RPMI8226 (cell line): ENCODE results near the gene TCFL5.
"Not testable (repeated sequence)": the region's sequence is repeated elsewhere in the genome, so short reads cannot be mapped to it uniquely, and the experiment has no call there.

ENCODE experiments used
- DNase-seq: peaks from one replicate; pipeline ENCODE4 v3.0.0-alpha.2; 2015

The TCFL5 gene

GRCh38 chr20:62879275-62880146 lies 17.9 kb upstream of the TCFL5 start:
- no peak for DNase-seq

DNA sequence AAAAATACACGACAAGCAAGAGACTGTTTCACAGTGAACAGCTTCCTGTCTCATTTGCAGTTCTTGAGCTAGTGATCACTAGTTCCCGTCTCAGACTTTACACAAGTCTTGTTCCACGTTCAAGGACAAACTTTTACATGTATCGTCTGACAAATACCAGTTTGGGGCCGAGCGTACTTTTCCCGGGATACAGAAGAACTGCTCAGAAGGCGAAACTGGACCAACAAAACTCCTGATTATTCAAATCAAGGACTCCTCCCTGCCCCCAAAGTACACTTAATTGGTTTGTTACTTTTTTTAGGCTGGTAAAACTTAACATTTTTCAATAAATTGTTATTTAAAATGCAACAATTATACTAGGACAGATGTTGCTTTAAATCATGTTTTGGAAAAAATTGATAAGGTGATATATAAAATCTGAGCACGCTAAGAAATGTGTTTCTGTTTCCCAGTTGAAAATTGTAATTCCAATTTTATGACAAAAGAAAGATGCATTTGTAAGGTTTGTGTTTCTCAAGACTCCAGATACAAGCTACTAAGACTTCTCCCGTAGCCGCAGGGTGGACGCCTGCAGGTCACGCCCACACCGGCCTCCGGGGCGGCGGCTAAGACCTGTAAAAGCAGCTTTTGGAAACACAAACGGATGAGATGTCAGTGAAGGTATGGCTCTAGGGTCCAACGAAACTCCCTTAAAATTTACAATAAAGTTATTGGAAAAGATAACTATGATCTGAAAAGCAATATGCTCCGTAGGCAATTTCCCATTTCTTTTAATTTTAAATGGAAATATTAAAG lies 16.8 kb upstream of the TCFL5 start:
- no peak for DNase-seq

- DNase-seq, result no peak
Observed at GRCh38 chr20:62876902-62877816, 15.5 kb upstream of the TCFL5 start.

GRCh38 chr20:62876501-62876901 lies 14.9 kb upstream of the TCFL5 start:
- DNase-seq, result no peak

- peak; percentile 33 for DNase-seq
Observed at GRCh38 chr20:62875419-62876361, 14.1 kb upstream of the TCFL5 start.

- no peak for DNase-seq
Observed at GRCh38 chr20:62874964-62875344, 13.3 kb upstream of the TCFL5 start.

DNA sequence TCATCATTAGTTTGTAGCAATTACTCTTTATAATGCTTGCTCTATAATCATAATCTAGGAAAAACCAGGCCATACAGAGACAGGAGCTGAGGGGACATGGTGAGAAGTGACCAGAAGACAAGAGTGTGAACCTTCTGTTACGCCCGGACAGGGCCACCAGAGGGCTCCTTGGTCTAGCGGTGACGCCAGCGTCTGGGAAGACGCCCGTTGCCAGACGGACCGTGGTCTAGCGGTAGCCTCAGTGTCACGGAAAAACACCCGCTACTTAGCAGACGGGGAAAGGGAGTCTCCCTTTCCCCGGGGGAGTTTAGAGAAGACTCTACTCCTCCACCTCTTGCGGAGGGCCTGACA lies 12.0 kb upstream of the TCFL5 start:
- peak; percentile 67 for DNase-seq

GRCh38 chr20:62873280-62873679 lies 11.7 kb upstream of the TCFL5 start:
- DNase-seq, result no peak

GRCh38 chr20:62872862-62873261 lies 11.2 kb upstream of the TCFL5 start:
- no peak for DNase-seq

- DNase-seq, result no peak
Observed at GRCh38 chr20:62872184-62872847, 10.7 kb upstream of the TCFL5 start.

DNA sequence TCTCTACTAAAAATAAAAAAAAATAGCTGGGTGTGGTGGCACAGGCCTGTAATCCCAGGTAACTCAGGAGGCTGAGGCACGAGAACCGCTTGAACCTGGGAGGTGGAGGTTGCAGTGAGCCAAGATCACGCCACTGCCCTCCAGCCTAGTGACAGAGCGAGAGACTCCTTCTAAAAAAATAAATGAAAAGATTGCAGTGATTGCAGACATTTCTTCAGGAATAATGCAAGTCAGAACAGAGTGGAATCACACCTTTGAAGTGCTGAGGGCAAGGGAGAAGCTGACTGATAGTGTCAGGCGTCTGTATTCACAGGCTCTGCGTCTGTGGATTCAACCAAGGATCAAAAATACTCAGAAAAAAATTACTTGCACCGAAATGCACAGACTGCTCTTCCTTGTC lies 2.6 kb upstream of the TCFL5 start:
- DNase-seq, result no peak

GRCh38 chr20:62860924-62861691 lies 514 bp downstream of the TCFL5 start:
- DNase-seq, result peak; percentile 40

GRCh38 chr20:62860391-62860923 lies 1.2 kb downstream of the TCFL5 start:
- DNase-seq, result no peak

DNA sequence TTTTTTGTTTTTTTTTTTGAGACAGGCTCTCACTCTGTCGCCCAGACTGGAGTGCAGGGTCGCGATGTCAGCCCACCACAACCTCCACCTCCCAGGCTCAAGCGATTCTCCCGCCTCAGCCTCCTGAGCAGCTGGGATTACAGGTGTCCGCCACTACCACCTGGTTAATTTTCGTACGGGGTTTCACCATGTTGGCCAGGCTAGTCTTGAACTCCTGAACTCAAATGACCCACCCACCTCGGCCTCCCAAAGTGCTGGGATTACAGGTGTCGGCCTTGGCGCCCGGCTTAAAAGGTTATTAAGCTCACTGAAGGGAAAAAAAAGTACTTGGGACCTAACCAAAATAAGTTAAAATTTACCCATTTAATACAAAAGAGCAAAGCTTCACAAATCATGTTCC lies 1.9 kb downstream of the TCFL5 start:
- no peak for DNase-seq

DNA sequence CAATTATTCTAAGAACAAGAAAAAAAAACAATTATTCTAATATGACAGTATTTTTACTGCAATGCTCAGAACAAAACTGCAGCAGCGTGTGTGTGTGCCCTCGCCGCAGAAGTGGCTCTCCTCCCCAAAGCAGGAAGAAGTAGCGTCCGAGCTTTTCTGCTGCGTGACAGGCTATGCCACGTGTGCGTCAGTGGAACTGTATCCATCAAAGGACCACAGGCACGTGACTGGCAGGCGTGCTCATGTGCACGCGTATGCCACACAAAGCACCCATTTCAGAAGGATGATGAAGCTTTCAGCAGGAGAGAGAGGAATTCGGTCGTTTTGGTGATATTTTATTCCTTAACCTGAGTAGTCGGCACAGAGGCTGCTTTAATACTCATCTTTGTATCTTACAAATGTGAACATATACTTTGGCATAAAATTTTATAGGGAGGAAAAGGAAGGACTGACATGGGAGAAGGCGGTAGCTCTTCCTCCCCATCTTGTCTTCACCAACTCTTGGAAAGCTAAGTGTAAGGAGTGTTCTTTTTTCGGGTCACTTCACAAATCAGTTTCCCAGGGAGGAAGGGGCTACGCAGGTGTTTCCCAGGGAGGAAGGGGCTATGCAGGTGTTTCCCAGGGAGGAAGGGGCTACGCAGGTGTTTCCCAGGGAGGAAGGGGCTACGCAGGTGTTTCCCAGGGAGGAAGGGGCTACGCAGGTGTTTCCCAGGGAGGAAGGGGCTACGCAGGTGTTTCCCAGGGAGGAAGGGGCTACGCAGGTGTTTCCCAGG lies 3.4 kb downstream of the TCFL5 start:
- no peak for DNase-seq

DNA sequence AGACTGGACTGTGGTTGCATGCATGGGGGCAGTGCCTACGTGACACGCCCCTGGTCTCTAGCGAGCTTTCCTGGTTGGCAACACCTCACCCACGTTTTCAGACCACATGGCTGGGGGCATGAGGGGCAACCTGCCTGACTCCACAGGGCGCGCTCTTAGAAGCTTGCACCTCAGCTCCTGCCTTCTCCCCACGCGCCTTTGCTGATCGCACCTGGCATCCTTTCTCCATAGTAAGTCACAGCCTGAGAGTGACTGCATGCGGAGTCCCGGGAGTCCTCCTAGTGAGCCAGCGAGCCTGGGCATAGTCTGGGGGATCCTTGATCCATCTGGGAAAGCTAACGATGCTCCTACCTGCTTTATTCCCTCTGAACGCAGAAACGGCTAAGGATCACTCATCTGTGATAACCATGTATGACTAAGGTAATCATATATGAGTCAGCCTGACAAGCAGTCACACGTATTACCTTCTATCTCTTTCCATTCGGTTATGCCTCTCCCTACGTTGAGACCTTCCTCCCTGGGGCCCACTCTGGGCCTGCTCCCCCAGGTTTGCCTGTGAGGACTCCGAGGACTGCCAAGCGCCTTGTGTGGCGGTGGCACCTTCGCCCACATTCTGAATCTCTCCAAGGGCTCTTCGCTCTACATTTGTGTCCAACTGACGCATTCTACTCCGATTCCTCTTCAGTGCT lies 4.5 kb downstream of the TCFL5 start:
- DNase-seq, result no peak

DNA sequence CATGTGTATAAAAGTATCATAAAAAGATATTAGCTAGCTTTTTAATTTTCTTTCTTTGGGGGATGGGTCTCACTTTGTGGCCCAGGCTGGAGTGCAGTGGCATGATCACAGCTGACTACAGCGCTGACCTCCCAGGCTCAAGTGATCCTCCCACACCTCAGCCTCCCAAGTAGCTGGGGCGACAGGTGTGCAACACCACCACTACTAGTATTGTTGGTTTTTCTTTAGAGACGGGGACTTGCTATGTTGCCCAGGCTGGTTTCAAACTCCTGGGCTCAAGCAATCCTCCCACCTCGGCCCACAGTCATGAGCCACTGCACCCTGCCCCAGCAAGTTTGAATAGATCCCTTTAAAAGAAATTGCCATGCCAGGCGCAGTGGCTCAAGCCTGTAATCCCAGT lies 6.5 kb downstream of the TCFL5 start:
- DNase-seq, result no peak

GRCh38 chr20:62854121-62854520 lies 7.5 kb downstream of the TCFL5 start:
- no peak for DNase-seq

- DNase-seq, result not testable (repeated sequence)
Observed at GRCh38 chr20:62853304-62853703, 8.3 kb downstream of the TCFL5 start.
